HFF-Myc (cell line): ENCODE data around the gene VPS13A.

Experiments
- DNase-seq: peaks from one replicate; pipeline ENCODE4 v3.0.0-alpha.2; 2011; ENCODE audit warnings: low read depth; ENCODE audit errors: extremely low read depth
- H3K4me3 ChIP-seq: replicated peaks from 2 replicates; pipeline ENCODE4 v1.5.1; 2011; ENCODE audit warnings: low read depth, mild to moderate bottlenecking, control low read depth, low read length
- CTCF ChIP-seq: IDR thresholded peaks from 2 replicates; pipeline ENCODE4 v1.5.1; 2012; ENCODE audit warnings: mild to moderate bottlenecking, low read depth, low read length, control low read depth; ENCODE audit errors: missing control alignments

The VPS13A gene

GRCh38 chr9:77316058-77316457, 138.7 kb downstream of the VPS13A start:
- no peak for TF ChIP-seq CTCF
- no peak overlapping the region for H3K4me3 ChIP-seq
- no peak for DNase-seq

- DNase-seq: no peak
- no peak overlapping the region for H3K4me3 ChIP-seq
- TF ChIP-seq CTCF: no peak
Observed at GRCh38 chr9:77325058-77325457, 147.7 kb downstream of the VPS13A start.

DNA sequence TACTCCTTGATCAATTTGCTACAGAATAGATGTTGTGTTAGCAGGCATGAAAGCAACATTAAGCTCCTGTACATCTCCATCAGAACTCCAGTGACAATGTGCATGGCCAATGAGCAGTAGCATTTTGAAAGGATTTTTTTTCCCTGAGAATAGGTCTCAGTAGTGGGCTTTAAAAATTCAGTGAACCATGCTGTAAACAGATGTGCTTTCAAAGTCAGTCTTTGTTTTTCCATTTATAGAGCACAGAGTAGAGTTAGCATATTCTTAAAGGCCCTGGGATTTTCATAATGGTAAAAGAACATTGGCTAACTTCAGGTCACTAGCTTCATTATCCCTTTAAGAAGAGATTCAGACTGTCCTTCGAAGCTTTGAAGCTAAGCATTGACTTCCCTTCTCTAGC, 150.8 kb downstream of the VPS13A start:
- H3K4me3 ChIP-seq: no peak overlapping the region
- DNase-seq: no peak
- TF ChIP-seq CTCF: no peak

- H3K4me3 ChIP-seq: no peak overlapping the region
- TF ChIP-seq CTCF: no peak
- no peak for DNase-seq
Observed at GRCh38 chr9:77370064-77370463, 192.7 kb downstream of the VPS13A start.

GRCh38 chr9:77374266-77374665, 196.9 kb downstream of the VPS13A start:
- H3K4me3 ChIP-seq: no peak overlapping the region
- no peak for DNase-seq
- no peak for TF ChIP-seq CTCF

- DNase-seq: no peak
- no peak overlapping the region for H3K4me3 ChIP-seq
- TF ChIP-seq CTCF: no peak
Observed at GRCh38 chr9:77375956-77376532, 198.7 kb downstream of the VPS13A start.

- DNase-seq: peak; percentile 39
- no peak overlapping the region for H3K4me3 ChIP-seq
- no peak for TF ChIP-seq CTCF
Observed at GRCh38 chr9:77384406-77384805, 207.1 kb downstream of the VPS13A start.
